HG03064 (cell line): ENCODE measurements around the gene MYL12A.

Source experiments
- ATAC-seq: cut with Tn5 transposase; IDR thresholded peaks from one replicate; pipeline ENCODE4 v1.9.1; 2021; ENCODE audit warnings: low read depth; ENCODE audit not compliant: unreplicated experiment

Gene MYL12A

DNA sequence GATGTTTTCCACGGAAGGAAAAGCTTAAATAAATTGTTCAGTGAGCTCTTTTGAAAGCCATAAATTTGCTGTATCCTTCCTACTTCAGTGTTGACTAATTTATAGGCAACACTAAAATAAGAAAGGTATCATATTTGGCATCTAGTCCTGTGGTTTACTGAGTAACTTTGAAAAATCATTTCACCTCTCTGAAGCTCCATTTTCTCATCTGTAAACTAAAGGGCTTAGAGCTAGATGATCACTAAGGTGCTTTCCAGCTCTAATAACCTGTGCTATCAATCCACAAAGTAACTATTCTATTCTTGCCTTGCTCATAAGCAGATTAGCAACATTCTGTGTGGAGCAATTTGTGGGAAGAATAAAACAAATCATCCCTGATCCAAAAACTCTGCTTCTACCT lies 24.2 kb upstream of the MYL12A start:
- ATAC-seq, result no peak

DNA sequence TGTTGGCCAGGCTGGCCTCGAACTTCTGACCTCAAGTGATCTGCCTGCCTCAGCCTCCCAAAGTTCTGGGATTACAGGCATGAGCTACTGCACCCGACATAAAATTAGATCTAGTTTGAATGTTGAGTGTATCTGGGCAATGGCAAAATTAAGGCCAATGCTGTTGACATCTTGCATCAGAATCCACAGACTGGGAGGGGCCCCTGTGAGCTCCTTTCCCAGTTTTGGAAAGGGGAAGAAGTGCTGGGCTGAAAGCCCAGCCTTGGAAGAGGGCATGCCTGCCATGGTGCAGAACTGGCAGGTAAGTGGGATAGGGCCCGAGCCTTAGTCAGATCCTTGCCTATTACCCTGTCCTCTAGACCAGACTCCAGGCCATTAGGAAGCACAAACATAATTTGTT lies 23.4 kb upstream of the MYL12A start:
- ATAC-seq, result no peak

DNA sequence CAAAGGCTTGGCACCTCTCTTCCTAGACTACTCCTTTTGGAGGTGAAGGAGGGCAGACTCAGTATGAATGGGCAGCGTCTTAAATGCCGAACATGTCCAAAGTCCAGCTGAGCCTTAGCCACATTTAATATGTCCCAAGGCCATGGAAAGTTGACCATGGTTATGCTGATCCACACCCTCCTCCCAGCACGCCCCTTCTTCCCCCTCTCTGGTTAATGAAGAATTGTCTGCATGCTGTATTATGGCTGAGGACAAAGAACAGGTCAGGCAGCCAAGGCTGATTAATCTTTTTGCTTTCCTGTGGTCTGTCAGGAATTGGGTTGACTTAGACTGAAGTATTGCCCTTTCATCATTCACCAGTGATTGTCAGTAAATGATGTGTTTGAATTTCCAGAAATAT lies 22.0 kb upstream of the MYL12A start:
- no peak for ATAC-seq

DNA sequence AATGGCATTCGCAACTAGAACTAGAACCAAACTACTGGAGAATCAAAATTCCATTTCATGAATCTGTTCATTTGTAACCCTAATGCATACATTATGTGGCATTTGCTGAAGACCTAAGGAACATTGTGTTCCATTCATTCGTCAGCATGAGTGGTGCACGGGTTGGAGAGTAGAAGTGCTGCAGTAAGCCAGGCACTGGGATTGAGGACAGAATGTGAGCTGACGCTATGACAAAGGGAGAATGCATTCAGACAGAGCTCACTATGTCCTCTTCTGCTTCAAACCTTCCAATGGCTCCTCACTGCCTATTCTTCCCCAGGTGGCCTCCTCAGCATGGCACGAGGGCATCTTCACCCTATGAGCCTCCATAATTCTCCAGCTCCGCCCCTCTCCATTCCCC lies 21.6 kb upstream of the MYL12A start:
- no peak for ATAC-seq

DNA sequence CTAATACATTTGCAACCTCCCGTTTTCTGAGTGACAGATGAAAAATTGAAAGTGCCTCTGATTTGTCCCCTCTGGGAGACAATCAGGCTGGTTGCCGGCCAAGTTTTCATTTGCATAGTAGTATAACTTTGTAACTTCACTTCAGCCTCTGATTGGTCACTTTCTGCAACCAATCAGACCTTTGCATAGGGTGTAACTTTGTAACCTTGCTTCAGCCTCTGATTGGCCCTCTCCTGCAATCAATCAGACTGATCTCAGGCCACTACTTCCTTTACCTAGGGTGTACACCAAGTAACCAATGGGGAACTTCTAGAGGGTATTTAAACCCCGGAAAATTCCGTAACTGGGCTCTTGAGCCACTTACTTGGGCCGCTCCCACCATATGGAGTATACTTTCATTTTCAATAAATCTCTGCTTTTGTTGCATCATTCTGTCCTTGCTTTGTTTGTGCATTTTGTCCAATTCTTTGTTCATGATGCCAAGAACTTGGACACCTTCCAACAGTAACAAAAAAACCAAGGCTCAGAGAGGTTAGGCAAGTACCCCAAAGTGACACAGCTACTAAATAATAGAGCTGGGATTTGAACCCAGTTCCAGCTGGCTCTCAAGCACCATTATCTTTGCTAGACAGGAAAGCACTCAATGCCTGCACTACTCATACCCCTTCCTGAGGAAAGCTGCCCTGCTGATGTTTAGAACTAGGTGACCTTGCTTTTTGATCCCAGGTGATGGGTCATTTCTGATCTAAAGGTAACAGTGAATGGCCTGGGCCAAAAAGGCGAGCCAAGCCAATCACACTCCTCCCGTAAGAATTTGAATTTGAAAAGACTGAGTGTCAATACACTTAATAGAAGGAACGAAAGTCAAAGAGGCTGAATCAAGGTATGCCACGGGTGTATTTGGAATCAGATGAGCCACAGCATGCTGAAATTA lies 16.9 kb upstream of the MYL12A start:
- ATAC-seq, result no peak

DNA sequence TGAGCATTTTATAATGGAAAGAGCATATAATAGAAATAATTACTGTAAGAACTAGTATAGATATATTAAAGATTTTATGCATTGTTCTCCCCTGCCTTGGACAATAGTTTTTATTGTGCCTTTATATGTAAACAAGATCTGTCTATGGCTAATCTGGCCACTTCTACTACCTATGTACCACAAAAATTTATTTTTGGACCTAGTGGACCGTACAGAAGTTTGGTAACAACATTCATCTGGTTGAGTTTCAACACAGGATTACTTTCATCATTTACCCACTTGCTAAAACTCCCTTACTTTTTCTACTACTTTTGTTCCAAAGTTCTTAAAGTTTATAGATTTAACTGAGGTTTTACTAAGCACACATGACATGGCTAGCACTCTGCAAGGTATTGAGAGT lies 14.6 kb upstream of the MYL12A start:
- no peak for ATAC-seq

DNA sequence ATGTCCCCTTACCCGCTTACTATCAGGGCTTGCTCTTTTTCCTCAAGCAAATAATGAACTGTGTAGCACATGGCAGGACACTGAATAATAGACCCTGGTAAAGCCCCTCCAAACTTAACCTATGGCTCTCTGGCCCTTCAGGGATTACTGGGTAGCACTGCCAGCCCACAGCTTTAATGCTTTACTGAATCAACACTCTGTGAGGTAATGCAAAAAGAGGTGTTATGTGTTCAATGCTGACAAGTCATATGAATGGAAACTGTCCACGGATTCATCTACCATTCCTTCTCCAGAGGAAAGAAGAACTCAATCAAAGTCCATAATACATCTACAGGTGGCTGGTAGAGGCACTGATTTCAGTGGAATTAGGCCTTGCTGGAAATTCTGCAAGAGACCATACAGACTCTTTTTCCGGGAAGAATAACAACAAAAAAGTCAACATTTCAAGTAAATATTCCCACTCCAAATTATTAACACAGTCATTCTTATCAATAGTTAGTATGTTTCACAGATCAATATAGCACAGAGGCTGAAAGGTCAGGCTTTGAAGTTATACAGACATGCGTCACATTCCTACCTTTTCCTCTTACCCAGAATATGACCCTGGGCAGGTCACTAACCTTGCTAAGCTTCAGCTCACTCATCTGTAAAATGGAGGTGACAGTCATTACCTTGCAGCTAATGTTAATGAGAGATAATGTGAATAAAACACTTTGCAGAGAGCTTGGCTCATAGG lies 14.0 kb upstream of the MYL12A start:
- no peak for ATAC-seq

DNA sequence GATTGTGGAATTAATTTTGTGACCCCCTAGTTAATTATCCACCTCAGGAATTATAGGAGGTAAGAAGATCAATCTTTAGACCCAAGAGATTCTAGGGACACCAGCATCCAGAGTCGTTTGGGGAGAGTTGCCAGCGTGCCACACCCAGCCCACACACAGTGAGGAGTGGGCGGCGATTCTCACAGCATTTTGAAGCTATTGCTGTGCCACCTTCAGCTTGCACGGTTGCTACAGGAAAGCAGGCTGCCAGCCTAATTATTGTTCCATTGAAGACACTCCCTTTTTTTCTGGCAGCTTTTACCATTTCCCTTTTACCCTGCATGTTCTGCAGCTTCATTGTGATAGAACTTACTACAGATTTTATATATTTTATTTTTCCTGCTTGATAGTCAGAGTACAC lies 13.1 kb upstream of the MYL12A start:
- ATAC-seq, result no peak

DNA sequence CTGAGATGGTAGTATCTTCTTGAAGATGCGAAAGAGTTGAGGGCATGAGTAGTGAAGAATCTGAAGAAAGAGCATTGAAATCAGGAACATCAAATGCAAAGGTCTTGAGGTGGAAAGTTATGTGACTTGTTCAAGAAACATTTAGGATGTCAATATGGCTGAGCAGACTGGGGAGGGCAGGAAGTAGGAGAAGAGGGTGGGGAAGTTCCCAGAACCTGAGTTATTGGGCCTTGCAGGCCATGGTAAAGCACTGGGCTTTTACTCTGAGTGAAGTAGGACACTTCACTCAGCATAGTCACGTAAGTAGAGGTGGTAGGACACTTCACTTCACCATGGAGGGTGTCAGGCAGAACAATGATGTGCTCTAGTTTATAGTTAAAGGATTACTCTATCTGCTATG lies 11.8 kb upstream of the MYL12A start:
- no peak for ATAC-seq

DNA sequence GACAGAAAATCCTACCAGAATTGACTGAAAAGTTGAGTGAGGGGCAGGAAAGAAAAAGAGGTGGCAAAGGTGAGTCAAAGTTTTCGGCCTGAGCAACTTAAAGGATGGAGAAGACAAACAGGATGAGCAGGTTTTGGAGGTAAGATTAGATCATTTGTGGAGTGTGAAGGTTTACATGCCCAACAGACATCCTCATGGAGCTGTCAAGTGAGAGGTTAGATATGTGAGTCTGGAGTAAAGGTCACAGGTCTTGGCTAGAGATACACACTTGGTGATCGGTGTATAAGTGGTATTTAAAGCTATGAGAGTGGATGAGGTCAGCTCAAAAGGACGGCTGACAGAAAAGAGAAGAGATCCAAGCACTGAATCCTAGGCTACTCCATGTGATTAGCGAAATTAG lies 11.1 kb upstream of the MYL12A start:
- ATAC-seq, result no peak

DNA sequence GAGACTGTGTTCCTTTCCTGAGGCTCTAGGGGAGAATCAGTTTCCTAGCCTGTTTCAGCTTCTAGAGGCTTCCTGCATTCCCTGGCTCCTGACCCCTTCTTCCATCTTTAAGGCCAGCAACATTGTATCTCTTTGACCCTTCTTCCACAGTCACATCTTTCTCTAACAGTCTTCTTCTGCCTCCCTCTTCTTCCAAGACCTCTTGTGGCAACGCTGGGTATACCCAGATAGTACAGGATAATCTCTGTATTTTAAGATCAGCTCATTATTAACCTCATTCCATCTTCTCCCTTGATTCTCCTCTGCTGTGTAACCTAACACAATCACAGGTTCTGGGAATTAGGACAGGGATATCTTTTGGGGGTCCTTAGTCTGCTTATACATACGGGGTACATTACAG lies 8.9 kb upstream of the MYL12A start:
- ATAC-seq, result no peak

DNA sequence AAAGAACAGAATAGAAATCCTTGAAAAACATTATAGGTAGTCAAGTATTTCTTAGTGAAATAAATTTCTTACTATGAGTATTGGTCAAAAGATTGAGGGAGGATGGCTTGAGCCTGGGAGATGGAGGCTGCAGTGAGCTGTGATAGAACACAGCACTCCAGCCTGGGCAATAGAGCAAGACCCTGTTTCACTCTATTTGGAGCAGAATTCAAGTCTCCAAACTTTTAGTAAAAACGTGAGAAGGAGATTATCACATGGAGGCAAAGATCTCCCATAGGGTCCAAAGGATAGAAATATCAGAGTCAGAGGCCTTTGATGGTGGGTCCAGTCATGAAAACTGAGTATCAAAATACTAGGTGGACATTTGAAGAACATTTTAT lies 2.4 kb upstream of the MYL12A start:
- ATAC-seq, result no peak

DNA sequence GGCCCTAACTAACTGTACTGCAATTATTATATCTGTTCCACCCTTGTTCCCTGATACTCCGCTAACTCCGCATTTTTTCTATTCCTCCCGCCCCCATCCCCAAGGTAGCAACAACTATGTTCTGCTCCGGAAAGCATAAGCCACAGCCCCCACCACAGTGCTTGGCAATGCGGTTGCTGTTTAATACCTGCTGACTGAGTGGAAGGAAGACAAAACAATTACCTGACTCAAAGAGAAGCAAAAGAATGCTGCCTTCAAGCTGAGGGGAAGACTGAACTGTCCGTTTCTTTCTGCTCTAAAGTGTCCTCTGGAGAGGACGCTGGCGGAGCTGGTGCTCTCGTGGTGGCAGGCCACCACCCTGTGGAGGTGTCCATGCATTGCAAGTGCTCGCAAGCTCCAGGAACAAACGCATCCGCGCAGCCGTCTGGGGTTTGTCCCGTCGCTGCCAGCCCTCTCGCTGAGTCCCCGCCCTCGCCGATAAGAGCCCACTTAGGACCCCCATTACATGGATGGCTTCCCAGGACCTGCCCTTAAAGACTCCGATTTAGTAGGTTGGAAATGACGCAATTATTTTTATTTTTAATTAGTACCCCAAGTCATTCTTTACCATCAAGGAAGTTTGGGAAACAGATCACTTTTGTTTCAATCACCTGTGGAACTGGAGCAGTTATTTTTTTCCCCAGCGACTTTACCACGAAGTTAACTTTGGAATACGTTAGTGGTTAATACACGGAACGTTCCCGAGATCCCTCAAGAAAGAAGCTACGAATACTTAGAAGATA lies 1.6 kb upstream of the MYL12A start:
- ATAC-seq, result peak; percentile 47

DNA sequence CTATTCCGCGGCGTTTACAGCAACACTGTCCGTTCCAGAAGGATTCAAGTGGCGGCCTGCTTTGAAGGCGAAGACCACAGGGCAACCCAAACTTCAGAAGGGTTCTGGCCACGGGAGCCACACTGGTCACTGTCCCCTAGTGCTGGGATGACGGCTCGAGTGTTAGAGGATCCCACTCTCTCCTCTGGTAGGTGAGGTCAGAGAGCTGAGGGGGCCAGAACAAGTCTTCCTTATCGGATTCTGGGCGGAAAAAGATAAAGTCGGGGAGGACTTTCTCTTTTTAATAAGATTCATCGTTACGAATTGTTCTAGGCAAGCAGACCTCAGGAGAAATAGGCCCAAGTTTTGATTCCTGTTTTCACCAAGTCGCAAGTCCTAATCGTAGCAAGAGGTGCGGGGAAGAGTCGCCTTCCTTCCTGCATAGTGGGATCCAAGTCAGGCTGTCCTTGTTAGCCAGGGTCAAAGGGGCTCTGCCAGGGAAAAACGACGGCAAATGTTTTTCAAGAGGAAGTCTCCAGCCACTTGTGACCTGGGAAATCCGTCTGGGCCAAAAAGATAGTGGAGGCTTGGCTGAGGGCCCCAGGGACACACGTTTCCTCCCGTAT lies 864 bp upstream of the MYL12A start:
- ATAC-seq, result no peak

DNA sequence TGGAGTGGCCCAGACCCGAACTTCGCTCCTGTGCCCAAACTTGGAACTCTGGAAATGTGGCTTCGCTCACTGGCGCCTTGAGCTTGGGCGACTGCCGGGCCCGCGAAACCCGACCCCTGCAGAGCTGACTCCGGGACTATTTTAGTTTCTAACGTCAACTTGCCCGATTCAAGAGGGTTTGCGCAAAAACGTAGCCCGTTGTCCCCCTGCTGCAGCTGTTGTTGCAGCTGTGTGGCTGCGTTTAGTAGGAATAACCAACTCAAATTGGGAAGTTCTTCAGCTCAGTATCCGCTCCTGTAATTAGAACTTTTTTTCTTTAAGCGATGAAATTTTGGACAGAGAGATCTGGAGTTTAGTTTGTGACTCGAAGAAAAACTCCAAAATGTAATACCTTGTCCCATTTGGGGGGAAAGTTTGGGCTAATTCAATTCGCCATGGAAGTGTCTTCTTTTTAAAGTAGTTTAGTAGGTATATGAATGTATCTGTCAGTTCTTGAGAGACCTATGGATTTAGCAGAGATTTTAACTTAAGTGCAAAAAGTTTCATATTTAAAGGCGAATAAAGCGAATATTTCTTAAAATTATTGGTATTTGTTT lies 559 bp downstream of the MYL12A start:
- peak; percentile 0 for ATAC-seq

DNA sequence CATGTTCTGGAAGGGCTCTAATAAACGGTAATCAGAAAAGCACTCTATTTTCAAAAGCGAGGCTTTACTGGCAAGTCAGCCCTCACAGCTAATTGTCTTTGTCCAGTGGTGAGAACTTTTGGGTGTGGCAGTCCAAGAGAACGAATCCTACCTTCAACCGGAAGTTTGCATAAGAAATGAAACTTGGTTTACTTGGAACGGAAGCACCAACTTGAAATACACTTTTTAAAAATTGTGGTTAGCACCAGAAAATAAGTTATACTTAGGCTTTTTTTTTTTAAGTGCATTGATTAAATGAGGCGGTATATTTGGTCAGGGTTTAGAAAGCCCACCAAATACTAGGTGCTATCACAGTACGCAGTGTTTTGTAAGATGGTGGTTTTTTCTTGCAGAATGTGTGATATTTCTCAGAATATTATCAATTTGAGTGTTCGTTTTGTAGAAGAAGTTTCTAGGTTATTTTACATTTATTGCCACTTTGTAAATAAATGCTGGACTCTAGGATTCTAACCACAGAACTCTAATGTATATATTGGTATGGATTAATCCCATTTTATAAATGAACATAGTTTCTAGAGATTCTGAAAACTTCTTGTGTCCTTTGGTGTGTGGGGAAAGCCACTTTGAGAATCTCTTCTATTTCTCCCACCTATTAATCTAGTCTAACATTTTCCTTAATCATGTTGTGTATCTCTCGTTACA lies 1.2 kb downstream of the MYL12A start:
- ATAC-seq, result no peak

DNA sequence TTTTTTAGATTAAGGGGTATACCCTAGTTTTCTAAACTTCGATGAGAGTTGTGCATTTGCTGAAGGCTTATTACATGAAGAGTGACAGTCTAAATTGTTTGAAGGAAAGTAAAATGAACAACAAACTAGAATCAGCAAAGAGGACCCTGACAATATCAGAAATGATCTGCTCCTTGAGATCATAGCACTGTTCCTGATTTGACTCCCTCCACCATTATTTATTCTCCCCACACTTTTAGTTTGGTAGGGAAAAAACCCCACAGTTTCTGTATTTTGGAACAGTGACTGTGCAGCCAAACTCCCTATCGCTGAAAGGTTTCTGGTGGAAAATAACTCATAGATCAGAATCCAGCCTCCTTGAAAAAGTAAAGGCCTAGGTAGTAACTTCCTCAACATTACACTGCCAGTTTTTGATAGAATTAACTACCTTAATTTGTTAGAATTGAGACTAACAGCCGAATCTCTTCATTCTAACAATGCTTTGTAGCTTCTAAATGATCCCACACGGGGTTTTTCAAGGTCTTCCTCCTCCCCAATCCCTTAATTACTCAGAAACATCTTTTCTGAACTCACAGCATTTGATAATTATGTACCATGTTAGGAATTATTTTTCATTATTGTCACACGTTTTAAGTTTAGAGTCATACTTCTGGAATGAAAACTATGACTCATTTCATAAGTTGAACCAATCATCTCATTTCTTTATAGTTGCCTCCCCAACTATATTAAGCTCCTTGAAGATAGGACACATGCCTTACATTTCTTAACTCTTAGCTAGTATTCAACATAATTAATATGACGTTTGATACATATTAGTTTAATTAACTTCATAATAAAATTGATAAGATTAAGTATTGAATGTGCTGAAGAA lies 2.9 kb downstream of the MYL12A start:
- no peak for ATAC-seq

DNA sequence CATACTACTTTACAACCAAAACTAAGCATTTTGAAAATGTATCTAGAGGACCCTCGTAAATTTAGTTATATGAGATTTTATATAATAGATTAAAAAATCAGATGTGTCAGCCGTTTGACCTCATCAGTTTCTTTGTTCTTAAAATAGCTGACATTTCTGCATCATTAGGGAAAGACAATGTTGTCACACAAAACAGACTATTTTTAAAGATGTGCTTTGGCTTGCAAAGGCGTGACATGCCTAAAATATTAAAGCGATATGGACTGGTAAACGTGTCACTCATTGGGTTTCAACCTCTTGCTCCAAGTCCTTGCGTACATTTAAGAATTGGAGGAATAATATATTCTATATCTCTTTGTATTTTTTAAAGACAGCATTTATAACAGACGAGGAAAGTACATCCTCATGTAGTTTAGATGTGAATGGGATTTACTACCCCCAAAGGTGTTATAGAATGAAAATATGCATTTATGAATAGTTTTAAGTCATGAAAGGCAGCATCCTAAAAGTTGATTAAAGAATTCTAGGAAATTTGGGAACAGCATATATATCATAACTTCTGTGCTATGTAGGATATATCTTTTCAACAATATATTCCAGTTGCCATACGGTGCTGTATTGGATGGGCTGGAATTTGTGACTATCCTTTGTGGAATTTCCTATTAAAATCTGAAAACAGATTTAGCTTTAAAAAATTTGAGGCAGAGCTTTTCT lies 3.8 kb downstream of the MYL12A start:
- ATAC-seq, result no peak
